SK-N-SH (cell line): Measurements from ENCODE around the gene RBMS3. TPM values are rescaled to one million over a fixed set of nuclear protein-coding genes. Genes with fewer than 3 reads are reported as not detected.

ENCODE experiments used
- CTCF ChIA-PET: fragments of 300-600, 350-600 bp; formaldehyde crosslinking; extraction: SDS; loops from one replicate; lab custom pipeline; 2021; lab: Yijun Ruan, JAX
- POLR2A ChIA-PET: fragments of 350-600 bp; sonication (Branson Sonifier 250); formaldehyde crosslinking; extraction: SDS; loops from one replicate; lab custom pipeline; 2020; ENCODE audit warnings: antibody characterized with exemption, inconsistent platforms; lab: Yijun Ruan, JAX
- DNase-seq: peaks from one replicate; pipeline ENCODE4 v3.0.0; 2012
- H2AFZ ChIP-seq: fragments of 200-600 bp; sonication (generic); 2 replicates; pipeline ENCODE4 v1.8.1; 2016; ENCODE audit warnings: antibody characterized with exemption, mild to moderate bottlenecking, low read depth
- H3F3A ChIP-seq: fragments of 200-600 bp; sonication (generic); replicated peaks from 2 replicates; pipeline ENCODE3; 2016; ENCODE audit warnings: antibody characterized with exemption, mild to moderate bottlenecking; ENCODE audit not compliant: insufficient read depth
- H3K27ac ChIP-seq, 2 experiments: fragments of 200-500 bp in 1 of 2; fragments of 200-600 bp in 1 of 2; sonication (Bioruptor generic) in 1 of 2; sonication (generic), shearing (Covaris generic) in 1 of 2; 2 replicates each; pipeline versions ENCODE4 v1.5.1 to v1.6.1; 2014 to 2016; ENCODE audit warnings: low read depth in 2 of 2, inconsistent platforms in 1 of 2, low read length in 1 of 2, mild to moderate bottlenecking in 1 of 2, mixed read lengths in 1 of 2
- H3K27me3 ChIP-seq: fragments of 200-600 bp; sonication (generic), shearing (Covaris generic); 2 replicates; pipeline ENCODE4 v1.6.1; 2016; ENCODE audit warnings: mixed run types; ENCODE audit not compliant: insufficient read depth
- H3K36me3 ChIP-seq, 2 experiments: fragments of 200-500 bp in 1 of 2; fragments of 200-600 bp in 1 of 2; sonication (Bioruptor generic) in 1 of 2; sonication (generic) in 1 of 2; replicated peaks in 1 of 2; 2 replicates each; pipeline versions ENCODE3 to v1.5.1; 2014 to 2016; ENCODE audit warnings: low read length in 1 of 2, mild to moderate bottlenecking in 1 of 2; ENCODE audit not compliant: insufficient read depth in 2 of 2, control insufficient read depth in 1 of 2
- H3K4me1 ChIP-seq, 2 experiments: fragments of 200-500 bp in 1 of 2; fragments of 200-600 bp in 1 of 2; sonication (Bioruptor generic) in 1 of 2; sonication (generic), shearing (Covaris generic) in 1 of 2; 2 replicates each; pipeline versions ENCODE4 v1.5.1 to v1.6.1; 2014 to 2016; ENCODE audit warnings: low read depth in 1 of 2, low read length in 1 of 2, mixed run types in 1 of 2; ENCODE audit not compliant: insufficient read depth in 2 of 2, control insufficient read depth in 1 of 2
- H3K4me2 ChIP-seq: fragments of 200-600 bp; sonication (generic), shearing (Covaris generic); 2 replicates; pipeline ENCODE4 v1.6.1; 2017; ENCODE audit warnings: mixed run types
- H3K4me3 ChIP-seq, 2 experiments: fragments of 200-500 bp in 1 of 2; fragments of 200-600 bp in 1 of 2; sonication (Bioruptor generic) in 1 of 2; sonication (generic), shearing (Covaris generic) in 1 of 2; 2 replicates each; pipeline versions ENCODE4 v1.5.1 to v1.8.1; 2014 to 2016; ENCODE audit warnings: low read depth in 2 of 2, inconsistent platforms in 1 of 2, low read length in 1 of 2, mild to moderate bottlenecking in 1 of 2, mixed read lengths in 1 of 2, moderate library complexity in 1 of 2
- H3K79me2 ChIP-seq: fragments of 200-600 bp; sonication (generic); 2 replicates; pipeline ENCODE4 v1.8.1; 2017; ENCODE audit warnings: mild to moderate bottlenecking; ENCODE audit not compliant: insufficient read depth
- H3K9ac ChIP-seq: fragments of 200-600 bp; sonication (generic); 2 replicates; pipeline ENCODE4 v1.6.1; 2017; ENCODE audit warnings: mixed run types
- H3K9me2 ChIP-seq: fragments of 200-600 bp; sonication (generic); 2 replicates; pipeline ENCODE4 v1.6.1; 2017; ENCODE audit warnings: mixed run types
- H3K9me3 ChIP-seq: fragments of 200-600 bp; sonication (generic); 2 replicates; pipeline ENCODE4 v1.6.1; 2017; ENCODE audit warnings: mixed run types, mild to moderate bottlenecking, moderate library complexity
- H4K20me1 ChIP-seq: fragments of 200-600 bp; sonication (generic); 2 replicates; pipeline ENCODE4 v1.6.1; 2017; ENCODE audit warnings: mild to moderate bottlenecking, mixed run types; ENCODE audit not compliant: insufficient read depth
- EP300 ChIP-seq, 2 experiments: IDR thresholded peaks; 2 replicates each; pipeline versions ENCODE4 v1.4.0 to v1.6.1; 2012; ENCODE audit warnings: borderline replicate concordance in 1 of 2, low read depth in 1 of 2, low read length in 1 of 2
- EZH2phosphoT487 ChIP-seq: fragments of 200-600 bp; sonication (generic); IDR thresholded peaks from 2 replicates; pipeline ENCODE4 v1.6.1; 2017; ENCODE audit warnings: low read depth, mixed run types, mild to moderate bottlenecking, antibody characterized with exemption, moderate library complexity, borderline replicate concordance
- FOSL2 ChIP-seq: IDR thresholded peaks from 2 replicates; pipeline ENCODE4 v1.4.0; 2012; ENCODE audit warnings: low read depth, mild to moderate bottlenecking, moderate library complexity, borderline replicate concordance
- FOXM1 ChIP-seq: IDR thresholded peaks from 2 replicates; pipeline ENCODE4 v1.4.0; 2012; ENCODE audit warnings: low read depth, mild to moderate bottlenecking
- GABPA ChIP-seq: IDR thresholded peaks from 2 replicates; pipeline ENCODE4 v1.4.0; 2012; ENCODE audit warnings: low read depth, mild to moderate bottlenecking
- GATA2 ChIP-seq: sonication (generic); formaldehyde crosslinking; IDR thresholded peaks from 2 replicates; pipeline ENCODE4 v1.5.0; 2020; ENCODE audit warnings: mild to moderate bottlenecking, missing genetic modification reagents
- JUND ChIP-seq: IDR thresholded peaks from 2 replicates; pipeline ENCODE4 v1.4.0; 2012
- MEF2A ChIP-seq: IDR thresholded peaks from 2 replicates; pipeline ENCODE4 v1.4.0; 2012; ENCODE audit warnings: low read depth, borderline replicate concordance
- NFIC ChIP-seq: IDR thresholded peaks from 2 replicates; pipeline ENCODE4 v1.4.0; 2012; ENCODE audit warnings: borderline replicate concordance
- NRF1 ChIP-seq: IDR thresholded peaks from 2 replicates; pipeline ENCODE4 v1.6.1; 2012; ENCODE audit warnings: low read depth, mild to moderate bottlenecking, low read length
- POLR2AphosphoS5 ChIP-seq: IDR thresholded peaks from 2 replicates; pipeline ENCODE4 v1.6.1; 2012; ENCODE audit warnings: low read depth, low read length
- RCOR1 ChIP-seq: fragments of 150-350 bp; IDR thresholded peaks from 2 replicates; pipeline ENCODE4 v1.6.1; 2017; ENCODE audit warnings: antibody characterized with exemption, low read length
- RXRA ChIP-seq: IDR thresholded peaks from 2 replicates; pipeline ENCODE4 v1.4.0; 2012; ENCODE audit warnings: low read depth, mild to moderate bottlenecking, borderline replicate concordance
- SMC3 ChIP-seq: IDR thresholded peaks from 2 replicates; pipeline ENCODE4 v1.6.1; 2012; ENCODE audit warnings: low read depth, low read length, improper control_type of control experiment
- TAF1 ChIP-seq: IDR thresholded peaks from 2 replicates; pipeline ENCODE4 v1.6.1; 2012; ENCODE audit warnings: low read depth, mild to moderate bottlenecking, low read length, moderate library complexity, borderline replicate concordance
- TCF12 ChIP-seq: IDR thresholded peaks from 2 replicates; pipeline ENCODE4 v1.4.0; 2012
- TEAD4 ChIP-seq: IDR thresholded peaks from 2 replicates; pipeline ENCODE4 v1.4.0; 2012; ENCODE audit warnings: mild to moderate bottlenecking, borderline replicate concordance; ENCODE audit not compliant: insufficient read depth
- USF2 ChIP-seq: fragments of 150-350 bp; IDR thresholded peaks from 2 replicates; pipeline ENCODE4 v1.6.1; 2017; ENCODE audit warnings: antibody characterized with exemption, low read length, low read depth, borderline replicate concordance
- YY1 ChIP-seq: IDR thresholded peaks from 2 replicates; pipeline ENCODE4 v1.4.0; 2012; ENCODE audit warnings: low read depth, mild to moderate bottlenecking
- WGBS: methylation state at CpG from one replicate; pipeline ENCODE4 v1.1.6; 2017; ENCODE audit warnings: low lambda C conversion rate; 5-methylcytosine and 5-hydroxymethylcytosine counted together
- polyA plus RNA-seq, 3 experiments: library from polyadenylated mRNA; depleted of rRNA; stranded (reverse); fragments of >200 nt; gene quantifications; 2 replicates each; pipeline ENCODE4 v1.2.3, GENCODE V29; 2012
- TF ChIP-seq, protein P1 (sequence below): IDR thresholded peaks from 2 replicates; pipeline ENCODE4 v1.4.0; 2012; ENCODE audit warnings: low read depth, borderline replicate concordance
- TF ChIP-seq, protein P2 (sequence below): fragments of 150-350 bp; IDR thresholded peaks from 2 replicates; pipeline ENCODE4 v1.6.1; 2016; ENCODE audit warnings: mild to moderate bottlenecking, low read depth, low read length
- TF ChIP-seq, protein P3 (sequence below): IDR thresholded peaks from 2 replicates; pipeline ENCODE4 v1.4.0; 2012; ENCODE audit warnings: low read depth, borderline replicate concordance

Gene RBMS3
- polyA plus RNA-seq, 1 of the 3 experiments (the other 2 are of a cell fraction), result 8.2 TPM

DNA sequence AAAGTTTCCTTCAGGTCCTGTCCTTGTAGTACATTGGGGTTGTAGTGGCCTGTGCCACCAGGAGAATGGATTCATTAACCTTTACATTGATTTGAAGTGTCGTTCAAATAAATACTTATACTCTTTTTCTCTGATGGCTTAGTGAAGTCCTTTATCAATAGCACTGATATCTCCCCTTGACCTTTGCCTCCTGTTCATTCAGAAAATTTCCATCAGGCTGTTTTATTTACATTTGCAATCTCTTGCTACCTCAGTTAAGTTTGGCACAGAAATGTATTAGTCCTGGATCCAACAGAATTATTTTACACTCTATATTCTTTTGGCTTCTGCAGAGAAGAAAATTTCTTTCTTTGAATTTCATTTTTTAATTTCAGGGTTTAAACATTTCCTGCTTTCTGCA, 497.0 kb downstream of the RBMS3 start:
- Histone ChIP-seq H3K4me2 (no peak overlapping the region), H3K79me2 (no peaks in the 10 kb centered on the region), H3K9me3 (no peaks in the 10 kb centered on the region), H4K20me1 (no peaks in the 10 kb centered on the region), H3K4me3 (no peak overlapping the region), H3F3A (no peaks in the 10 kb centered on the region), H3K27ac (no peak overlapping the region), H3K36me3 (peaks cover 7 to 15% of the 10 kb centered on the region in 2 experiments), H3K27me3 (no peaks in the 10 kb centered on the region), H2AFZ (no peak overlapping the region), H3K9ac (no peak overlapping the region), H3K9me2 (no peaks in the 10 kb centered on the region), H3K4me1 (peaks cover 0 to 5% of the 10 kb centered on the region in 2 experiments; a peak in 2 of 4 replicates)
- 93% methylated on average over 1 of the region's 1 CpG for WGBS
- TF ChIP-seq YY1 (no peak), RXRA (no peak), NRF1 (no peak), FOXM1 (no peak), TEAD4 (no peak), MEF2A (no peak)
- TF ChIP-seq, protein P1, sequence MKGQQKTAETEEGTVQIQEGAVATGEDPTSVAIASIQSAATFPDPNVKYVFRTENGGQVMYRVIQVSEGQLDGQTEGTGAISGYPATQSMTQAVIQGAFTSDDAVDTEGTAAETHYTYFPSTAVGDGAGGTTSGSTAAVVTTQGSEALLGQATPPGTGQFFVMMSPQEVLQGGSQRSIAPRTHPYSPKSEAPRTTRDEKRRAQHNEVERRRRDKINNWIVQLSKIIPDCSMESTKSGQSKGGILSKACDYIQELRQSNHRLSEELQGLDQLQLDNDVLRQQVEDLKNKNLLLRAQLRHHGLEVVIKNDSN, result no peak
- TF ChIP-seq, protein P2, sequence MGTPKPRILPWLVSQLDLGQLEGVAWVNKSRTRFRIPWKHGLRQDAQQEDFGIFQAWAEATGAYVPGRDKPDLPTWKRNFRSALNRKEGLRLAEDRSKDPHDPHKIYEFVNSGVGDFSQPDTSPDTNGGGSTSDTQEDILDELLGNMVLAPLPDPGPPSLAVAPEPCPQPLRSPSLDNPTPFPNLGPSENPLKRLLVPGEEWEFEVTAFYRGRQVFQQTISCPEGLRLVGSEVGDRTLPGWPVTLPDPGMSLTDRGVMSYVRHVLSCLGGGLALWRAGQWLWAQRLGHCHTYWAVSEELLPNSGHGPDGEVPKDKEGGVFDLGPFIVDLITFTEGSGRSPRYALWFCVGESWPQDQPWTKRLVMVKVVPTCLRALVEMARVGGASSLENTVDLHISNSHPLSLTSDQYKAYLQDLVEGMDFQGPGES, result no peak
- TF ChIP-seq, protein P3, sequence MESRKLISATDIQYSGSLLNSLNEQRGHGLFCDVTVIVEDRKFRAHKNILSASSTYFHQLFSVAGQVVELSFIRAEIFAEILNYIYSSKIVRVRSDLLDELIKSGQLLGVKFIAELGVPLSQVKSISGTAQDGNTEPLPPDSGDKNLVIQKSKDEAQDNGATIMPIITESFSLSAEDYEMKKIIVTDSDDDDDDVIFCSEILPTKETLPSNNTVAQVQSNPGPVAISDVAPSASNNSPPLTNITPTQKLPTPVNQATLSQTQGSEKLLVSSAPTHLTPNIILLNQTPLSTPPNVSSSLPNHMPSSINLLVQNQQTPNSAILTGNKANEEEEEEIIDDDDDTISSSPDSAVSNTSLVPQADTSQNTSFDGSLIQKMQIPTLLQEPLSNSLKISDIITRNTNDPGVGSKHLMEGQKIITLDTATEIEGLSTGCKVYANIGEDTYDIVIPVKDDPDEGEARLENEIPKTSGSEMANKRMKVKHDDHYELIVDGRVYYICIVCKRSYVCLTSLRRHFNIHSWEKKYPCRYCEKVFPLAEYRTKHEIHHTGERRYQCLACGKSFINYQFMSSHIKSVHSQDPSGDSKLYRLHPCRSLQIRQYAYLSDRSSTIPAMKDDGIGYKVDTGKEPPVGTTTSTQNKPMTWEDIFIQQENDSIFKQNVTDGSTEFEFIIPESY, result no peak
- CTCF ChIA-PET, result no interaction called here
- POLR2A ChIA-PET, result no interaction called here
- DNase-seq, result no peak

GRCh38 chr3:29789686-29790085, 508.8 kb downstream of the RBMS3 start:
- Histone ChIP-seq H3K36me3 (peaks cover 0 to 3% of the 10 kb centered on the region in 2 experiments), H3K4me3 (no peak overlapping the region), H3F3A (no peaks in the 10 kb centered on the region), H3K4me2 (no peak overlapping the region), H2AFZ (no peak overlapping the region), H3K27ac (no peak overlapping the region), H3K4me1 (no peaks in the 10 kb centered on the region), H3K27me3 (no peaks in the 10 kb centered on the region), H3K9ac (no peak overlapping the region), H4K20me1 (no peaks in the 10 kb centered on the region), H3K9me3 (no peaks in the 10 kb centered on the region), H3K79me2 (no peaks in the 10 kb centered on the region), H3K9me2 (no peaks in the 10 kb centered on the region)
- 91% methylated on average over 1 of the region's 1 CpG for WGBS
- POLR2A ChIA-PET, result no interaction called here
- TF ChIP-seq USF2 (no peak), YY1 (peak; percentile 63; the same call in 1 of the 2 replicates), NFIC (no peak), SMC3 (no peak), GATA2 (CRISPR knock-in tag) (no peak), POLR2AphosphoS5 (no peak), RCOR1 (no peak), FOSL2 (no peak), JUND (no peak), GABPA (no peak), NRF1 (no peak), TAF1 (no peak), EZH2phosphoT487 (no peak), EP300 (IDR thresholded peaks at IDR 0.05; ENCODE audit: borderline replicate concordance in 1 of 2, low read depth in 1 of 2, low read length in 1 of 2) (no peak), RXRA (no peak), TCF12 (0 out of 2 replicates have a peak, but pooled peaks have one; percentile 11)
- TF ChIP-seq, protein P1, result no peak
- CTCF ChIA-PET, result no interaction called here
- peak; percentile 2 for DNase-seq
